ENCODE results near the gene OSBPL3.
A peak's percentile ranks its signal among the peaks of the same experiment; 100 is the strongest.

OSBPL3 gene

DNA sequence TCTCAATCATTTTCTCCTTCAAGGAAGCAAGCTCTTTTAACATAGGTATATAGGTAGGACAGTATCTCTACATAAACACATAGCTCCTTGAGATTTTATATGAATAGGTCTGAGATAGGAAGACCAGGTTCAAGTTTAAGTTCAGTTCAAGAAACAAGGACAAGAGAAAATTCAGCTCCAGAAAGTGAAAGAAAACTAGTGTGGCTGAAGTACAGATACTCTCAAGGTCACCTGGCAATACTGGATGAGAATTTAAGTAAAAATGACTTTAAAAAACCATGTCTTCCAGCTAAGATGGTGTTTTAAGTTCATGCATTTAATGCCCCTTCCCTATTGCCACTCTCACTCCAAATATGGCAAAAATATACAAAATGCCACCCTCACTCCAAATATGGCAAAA lies 91.3 kb downstream of the OSBPL3 start:
- no peak for DNase-seq

DNA sequence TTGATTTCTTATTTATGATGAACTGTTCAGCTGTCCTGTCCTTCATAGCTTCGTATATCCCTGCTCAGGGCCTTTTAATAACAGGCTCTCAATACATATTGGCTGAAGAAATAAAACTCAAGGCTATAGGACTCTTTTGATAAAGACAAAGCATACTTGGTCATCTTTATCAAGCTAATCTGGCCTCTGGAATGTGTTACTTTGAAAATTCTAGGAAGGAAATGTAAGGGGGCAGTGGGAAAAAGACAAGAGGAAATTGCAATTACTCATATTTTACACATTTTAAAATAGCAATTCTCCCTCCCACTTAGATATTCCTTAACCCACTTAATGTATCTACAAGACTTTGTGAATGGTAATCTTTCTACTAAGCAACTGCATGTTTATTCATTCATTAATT lies 94.3 kb downstream of the OSBPL3 start:
- no peak for DNase-seq

DNA sequence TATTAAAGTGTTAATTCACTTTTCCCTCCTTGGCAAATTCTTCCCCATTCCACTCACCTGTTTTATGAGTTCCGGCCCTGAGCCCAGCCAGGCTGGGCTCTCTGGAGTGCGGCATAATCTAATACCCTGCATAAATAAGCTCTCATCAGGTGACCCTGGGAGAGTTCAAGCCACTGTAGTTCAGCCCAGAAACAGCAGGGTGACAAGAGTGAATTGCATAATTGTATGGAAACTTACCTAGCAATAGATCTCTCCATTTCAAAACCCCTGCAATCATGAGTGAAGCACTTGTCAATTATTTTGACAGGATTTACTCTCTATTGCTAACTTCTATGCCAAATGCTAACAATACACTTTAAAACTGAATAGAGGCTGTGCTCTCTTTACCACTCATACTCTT lies 94.7 kb downstream of the OSBPL3 start:
- DNase-seq = no peak

DNA sequence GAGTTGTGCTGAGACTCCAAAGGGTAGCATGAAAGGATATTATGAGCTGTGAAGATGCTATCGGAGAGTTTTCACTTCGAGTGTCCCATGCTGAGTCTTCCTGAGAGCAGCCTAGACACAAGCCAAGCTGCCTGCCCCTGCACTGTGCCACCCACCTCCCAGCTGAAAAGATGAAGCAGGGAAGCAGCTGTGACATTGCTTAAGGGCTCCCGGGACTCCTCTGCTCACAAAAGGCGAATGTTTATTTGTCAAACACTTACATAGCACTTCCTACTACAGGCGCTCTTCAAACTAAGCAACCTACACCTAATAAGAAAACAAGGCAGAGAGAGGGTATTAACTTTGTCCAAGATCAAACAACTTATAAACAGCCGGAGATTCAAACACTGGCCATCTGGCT lies 95.6 kb downstream of the OSBPL3 start:
- DNase-seq = no peak

- DNase-seq = no peak
Observed at GRCh38 chr7:24883622-24884013, 96.4 kb downstream of the OSBPL3 start.

DNA sequence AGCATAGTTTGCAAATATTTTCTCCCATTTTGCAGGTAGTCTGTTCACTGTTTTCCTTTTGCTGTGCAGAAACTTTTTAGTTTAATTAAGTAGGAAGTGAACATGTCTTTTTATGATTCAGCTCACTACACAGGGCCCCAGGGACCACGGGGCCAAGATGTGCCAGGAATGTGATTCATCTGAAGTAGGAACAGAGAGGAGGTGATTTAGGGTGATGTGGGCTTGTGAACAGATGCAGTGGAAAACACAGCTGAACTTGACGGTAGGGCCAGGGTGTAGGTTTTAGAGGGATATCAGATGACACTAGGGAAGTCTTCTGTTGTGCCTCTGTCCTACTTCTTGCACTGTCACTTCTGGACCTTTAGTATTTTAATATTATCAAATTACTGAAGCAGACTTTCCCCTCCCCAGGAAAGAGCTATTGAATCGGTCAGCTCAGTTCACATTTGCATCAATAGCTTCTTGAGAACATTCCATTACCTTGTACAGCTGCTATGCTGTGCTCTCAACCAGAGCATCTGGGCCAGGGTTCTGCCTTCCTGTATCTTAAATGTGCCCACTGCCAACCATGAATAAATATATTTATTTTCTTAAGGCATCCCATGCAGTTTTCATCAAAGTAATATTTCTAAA lies 96.9 kb downstream of the OSBPL3 start:
- DNase-seq = no peak

GRCh38 chr7:24881623-24882022 lies 98.4 kb downstream of the OSBPL3 start:
- DNase-seq = no peak

GRCh38 chr7:24880886-24881285 lies 99.1 kb downstream of the OSBPL3 start:
- DNase-seq = no peak

DNA sequence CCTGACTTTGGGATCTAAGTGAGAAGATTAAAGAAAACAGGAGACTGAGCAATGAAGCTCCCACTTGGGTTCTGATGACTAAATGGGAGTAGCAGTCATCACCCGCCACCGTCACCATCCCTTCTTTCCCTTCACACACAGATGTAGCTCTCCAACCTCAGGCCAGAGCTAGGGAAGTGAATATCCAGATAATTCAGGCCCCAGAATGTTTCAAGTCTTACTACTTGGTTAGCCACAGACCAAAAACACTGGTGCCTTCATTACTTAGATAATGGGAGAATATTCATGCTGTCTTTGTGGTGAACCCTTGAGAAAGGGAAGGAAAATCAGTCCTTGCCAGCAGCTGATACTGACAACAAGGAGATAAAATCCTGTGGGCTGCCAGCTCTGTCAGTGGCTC lies 100.7 kb downstream of the OSBPL3 start:
- no peak for DNase-seq

DNA sequence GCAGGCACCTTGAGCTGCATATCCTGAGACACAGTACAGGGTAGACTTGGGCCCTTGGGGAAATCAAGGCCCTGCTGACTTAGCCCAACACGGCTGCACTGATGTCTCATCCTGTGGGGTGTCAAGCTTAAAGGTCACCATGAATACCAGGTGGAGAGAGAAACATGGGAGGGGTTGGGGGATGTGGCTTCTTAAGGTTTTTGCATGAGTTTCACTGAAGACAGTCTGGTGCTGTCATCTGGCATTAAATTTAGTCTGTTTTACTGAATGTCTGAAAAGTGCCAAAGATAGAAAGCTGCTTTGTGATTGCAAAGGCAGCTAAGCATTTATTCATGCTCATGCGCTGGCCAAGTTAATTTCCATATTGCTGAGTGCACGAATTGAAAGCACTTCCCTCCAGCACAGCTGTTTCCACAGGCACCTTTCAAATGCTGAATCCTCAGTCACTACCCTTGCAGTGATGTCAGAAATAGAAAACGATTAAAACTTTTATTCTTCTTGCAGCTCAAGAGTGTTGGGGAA lies 102.1 kb downstream of the OSBPL3 start:
- peak; percentile 1 for DNase-seq

GRCh38 chr7:24874791-24875190 lies 105.2 kb downstream of the OSBPL3 start:
- no peak for DNase-seq

DNA sequence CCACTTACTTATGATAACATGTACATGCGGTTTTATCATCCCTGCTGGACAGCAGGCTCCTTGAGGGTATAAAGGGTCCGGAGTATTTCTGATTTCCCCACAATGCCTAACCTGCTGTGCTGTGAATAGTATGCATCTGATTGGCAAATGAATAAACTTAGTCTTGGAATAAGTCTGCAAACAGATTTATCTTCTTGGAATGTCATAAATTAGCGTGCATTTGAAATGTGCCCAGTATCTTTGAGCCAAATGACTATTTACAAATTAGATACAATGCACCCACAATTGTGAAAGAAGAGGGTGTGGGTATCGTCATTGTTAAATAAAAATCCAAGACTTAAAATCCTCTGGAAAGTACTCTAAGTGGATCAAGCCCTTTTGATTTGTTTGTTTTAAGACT lies 106.0 kb downstream of the OSBPL3 start:
- DNase-seq = no peak

DNA sequence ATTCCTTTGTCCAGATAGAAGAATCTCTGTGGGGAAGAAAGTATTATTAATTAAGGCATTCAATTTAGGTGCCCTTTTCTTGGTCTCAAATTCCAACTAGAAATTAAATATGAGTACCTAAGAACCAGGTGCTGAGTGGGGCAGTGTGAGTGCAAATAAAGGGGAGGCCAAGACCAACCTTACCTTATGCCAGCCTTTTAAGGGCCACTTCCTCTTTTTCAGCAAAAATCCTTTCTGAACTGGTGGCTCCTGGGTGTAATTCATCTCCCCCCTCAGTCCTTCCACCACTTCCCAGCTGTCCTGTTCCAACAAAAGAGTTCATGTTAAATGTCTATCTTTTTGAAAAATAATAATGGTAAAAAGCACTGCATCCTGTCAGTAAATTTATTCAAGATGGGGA lies 108.2 kb downstream of the OSBPL3 start:
- DNase-seq = no peak

DNA sequence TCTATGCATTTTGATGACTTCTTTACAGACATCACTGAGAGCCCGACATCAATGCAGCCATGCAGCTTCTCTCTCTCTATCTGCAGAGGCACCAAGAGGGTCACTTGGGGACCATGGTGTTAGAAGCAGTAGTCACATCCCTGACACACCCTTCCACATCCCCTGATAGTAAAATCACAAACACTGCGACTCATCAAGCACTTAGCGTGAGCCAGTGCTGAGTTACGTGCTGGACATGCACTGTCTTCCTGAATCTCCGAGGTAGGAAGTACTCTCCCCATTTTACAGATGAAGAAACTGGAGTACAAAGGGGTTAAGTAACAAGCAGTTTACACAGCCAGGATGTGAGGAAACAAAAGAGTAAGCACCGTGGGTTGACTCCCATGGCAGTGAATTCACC lies 109.2 kb downstream of the OSBPL3 start:
- DNase-seq = no peak

DNA sequence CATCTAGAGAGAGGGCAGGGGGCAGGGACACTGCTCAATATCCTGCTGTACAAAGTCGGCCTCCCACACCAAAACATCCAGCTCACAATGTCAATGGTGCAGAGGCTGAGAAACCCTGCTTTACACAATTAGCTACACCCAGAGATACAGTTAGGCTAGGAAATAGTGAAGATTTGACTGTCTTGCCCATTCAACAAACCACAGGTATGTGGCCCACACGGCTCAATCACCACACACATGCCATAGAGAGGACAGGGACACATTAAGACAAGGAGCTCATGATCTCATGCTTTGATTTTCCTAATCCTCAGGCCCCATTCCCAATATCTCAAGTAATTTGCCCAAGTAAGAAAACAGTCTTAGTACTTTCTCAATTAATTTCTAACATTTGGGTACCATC lies 110.4 kb downstream of the OSBPL3 start:
- DNase-seq = no peak

DNA sequence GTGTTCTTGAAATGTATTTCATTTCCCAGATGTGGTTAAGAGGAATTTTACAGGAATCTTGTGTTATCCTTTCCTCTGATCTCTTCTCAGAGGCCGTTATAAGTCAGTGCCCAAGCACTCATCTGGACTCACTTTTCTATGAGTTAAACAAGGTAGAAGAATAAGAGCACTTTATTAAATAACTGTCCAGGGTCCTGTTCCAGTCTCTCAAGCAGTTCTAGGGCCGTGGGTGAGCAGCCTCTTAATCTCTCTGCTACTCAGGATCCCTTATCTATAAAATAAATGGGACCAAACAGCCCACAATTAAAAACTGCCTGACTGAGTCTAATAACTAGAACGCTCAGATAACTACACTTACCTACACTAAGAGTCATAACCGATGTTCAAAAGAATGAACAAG lies 111.2 kb downstream of the OSBPL3 start:
- DNase-seq = no peak

DNA sequence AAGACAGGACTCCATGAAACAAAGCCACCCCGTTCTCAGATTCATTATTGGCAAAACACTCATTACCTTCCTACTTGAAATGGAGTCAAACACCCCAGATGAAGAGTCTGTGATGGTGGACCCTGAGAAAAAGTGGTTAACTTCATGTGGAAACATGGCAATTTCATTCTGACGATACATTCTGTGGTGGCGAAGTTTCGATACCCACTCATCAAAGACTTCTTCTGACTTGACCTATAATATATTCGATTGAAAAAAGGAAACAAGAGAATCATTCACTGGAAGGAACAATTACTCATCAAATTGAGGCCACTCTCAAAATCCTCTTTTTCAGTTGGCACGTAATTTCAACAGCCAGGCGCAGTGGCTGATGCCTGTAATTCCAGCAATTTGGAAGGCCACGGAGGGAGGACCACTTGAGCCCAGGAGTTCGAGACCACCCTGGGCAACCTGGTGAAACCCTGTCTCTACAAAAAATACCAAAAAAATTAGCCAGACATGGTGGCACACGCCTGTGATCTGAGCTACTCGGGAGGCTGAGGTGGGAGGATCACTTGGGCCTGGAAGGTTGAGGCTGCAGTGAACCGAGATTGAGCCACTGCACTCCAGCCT lies 113.9 kb downstream of the OSBPL3 start:
- DNase-seq = no peak

DNA sequence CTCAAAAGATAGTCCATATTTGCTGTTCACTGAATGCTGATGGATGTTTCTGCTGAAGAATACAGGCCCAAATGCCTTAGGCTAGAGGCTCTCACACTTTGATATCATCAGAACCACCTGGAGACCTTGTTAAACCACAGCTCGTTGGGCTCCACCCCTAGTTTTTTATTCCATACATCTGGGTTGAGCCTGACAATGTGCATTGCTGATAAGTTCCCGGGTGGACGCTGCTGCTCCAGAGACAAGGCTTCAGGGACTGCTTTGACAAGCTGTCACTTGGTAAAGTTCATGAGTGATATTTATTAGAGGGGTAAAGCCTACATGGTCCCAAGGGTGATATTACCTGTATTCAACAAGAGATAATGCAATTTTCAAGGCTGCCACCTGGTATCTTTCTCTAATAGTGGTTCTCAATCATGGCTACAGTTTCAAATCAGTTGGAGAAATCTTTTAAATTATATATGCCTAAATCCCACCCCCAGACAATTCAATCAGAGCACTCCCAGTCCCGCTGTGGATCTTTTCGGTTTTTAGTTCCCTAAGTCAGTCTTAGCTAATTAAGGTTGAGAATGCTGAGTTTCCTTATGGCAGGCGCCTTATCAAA lies 115.7 kb downstream of the OSBPL3 start:
- DNase-seq = no peak

DNA sequence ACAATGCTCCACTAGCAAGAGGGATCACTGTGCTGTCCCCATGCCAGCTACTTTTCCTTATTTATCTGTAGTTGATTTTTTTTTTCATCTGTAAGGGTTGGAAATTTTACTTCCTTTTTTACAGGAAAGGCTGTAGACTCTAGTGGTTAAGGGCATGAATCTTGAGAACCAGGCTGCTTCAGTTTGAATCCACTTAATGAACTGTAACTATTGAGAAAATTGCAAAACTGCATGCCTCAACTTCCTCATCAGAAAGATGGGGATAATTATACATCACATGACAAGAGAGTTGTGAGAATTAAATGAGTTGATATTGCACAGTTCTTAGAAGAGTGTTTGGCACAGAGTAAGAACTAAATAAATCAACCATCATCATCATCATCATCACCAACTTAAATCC lies 116.4 kb downstream of the OSBPL3 start:
- no peak for DNase-seq

GRCh38 chr7:24862461-24862860 lies 117.5 kb downstream of the OSBPL3 start:
- no peak for DNase-seq

DNA sequence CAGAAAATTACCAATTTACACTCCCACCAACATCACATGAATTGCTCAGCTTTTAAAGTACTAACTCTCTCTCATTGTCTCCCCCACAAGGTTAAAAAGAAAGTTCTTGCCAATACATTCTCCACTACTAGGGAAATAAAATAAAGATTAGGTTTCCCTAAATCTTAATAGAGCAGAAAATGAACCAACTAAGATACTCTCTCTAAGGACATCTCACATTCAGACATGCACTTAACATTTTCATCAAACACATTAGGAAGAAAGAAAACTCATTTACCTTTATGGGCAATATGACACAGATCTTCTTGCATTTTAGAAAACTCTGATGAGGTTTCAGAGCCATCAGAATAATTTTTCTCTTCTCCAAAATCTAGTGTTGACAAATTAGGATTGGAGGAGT lies 118.6 kb downstream of the OSBPL3 start:
- DNase-seq = no peak

GRCh38 chr7:24860611-24861010 lies 119.4 kb downstream of the OSBPL3 start:
- DNase-seq = no peak

GRCh38 chr7:24858108-24858977 lies 121.6 kb downstream of the OSBPL3 start:
- DNase-seq = no peak

- DNase-seq = no peak
Observed at GRCh38 chr7:24857623-24858022, 122.4 kb downstream of the OSBPL3 start.
